ENCODE measurements around the gene MARCHF10. TPM values are rescaled to one million over a fixed set of nuclear protein-coding genes. Genes with fewer than 3 reads are reported as not detected.
"Not testable (repeated sequence)": the region's sequence is repeated elsewhere in the genome, so short reads cannot be mapped to it uniquely, and the experiment has no call there.

The MARCHF10 gene
- total RNA-seq, 1 donor from 2014 or later: not detected

DNA sequence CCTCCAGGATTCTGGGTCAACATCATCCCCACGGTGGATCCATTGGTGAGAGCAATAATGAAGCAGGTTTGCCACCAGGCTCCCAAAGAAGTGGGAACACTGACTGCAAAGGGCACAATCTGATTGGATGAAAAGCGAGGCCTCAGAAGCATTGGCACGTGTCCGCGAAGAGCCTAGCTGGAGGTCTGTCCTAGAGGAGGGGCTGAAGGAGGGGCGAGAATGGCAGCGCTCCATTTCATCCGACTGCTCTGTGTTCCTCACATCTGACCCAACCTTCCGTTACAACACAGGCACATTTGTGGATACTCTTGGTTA is 100.7 kb downstream of the MARCHF10 start:
- DNase-seq (ENCODE audit: missing footprints) (no peak), ATAC-seq (no peak)
- intact Hi-C loops (cut with DNase I): no loop called here

DNA sequence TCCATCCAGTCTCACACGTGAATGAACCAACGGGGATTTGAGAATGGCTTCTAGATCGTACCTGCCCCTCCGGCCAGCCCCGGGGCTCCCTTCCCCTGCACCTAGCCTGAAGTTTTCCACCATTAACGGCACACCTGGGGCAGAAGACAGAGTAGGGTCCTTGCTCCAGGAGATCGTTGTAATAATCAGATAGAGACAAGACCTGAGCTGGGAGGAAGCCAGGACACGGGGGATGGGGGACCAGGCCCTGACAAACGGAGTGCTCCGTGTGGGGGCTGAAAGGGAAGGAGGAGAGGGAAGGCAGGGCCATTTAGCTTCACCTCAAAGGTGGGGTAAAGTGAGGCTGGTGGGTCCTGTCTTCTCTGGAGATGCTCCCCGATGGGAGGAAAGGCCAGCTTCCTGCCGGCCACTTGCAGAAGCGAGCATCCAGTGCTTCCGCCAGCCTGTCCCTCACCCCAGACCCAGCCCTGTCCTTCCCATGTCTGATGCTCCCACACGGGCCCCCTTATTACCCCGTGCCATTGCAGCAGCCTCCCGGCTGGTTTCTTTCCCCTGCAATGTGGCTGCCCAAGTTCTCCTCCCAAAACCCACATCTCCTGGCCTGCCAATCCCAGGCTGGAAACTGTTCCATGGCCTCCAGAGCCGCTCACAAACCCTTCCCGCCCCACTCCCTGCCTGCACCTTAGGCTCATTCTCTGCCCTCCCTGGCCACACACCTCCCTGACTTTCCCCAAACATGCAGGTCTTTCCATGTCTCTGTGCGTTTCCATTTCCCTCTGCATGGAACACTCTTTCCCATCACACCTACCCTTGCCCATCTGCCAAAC is 101.3 kb downstream of the MARCHF10 start:
- ATAC-seq (no peak), DNase-seq (ENCODE audit: missing footprints) (no peak)
- intact Hi-C loops (cut with DNase I): loop anchor here (1.0 kb wide), 1 partner anchor 261 kb away; no protein-coding TSS in a partner anchor

DNA sequence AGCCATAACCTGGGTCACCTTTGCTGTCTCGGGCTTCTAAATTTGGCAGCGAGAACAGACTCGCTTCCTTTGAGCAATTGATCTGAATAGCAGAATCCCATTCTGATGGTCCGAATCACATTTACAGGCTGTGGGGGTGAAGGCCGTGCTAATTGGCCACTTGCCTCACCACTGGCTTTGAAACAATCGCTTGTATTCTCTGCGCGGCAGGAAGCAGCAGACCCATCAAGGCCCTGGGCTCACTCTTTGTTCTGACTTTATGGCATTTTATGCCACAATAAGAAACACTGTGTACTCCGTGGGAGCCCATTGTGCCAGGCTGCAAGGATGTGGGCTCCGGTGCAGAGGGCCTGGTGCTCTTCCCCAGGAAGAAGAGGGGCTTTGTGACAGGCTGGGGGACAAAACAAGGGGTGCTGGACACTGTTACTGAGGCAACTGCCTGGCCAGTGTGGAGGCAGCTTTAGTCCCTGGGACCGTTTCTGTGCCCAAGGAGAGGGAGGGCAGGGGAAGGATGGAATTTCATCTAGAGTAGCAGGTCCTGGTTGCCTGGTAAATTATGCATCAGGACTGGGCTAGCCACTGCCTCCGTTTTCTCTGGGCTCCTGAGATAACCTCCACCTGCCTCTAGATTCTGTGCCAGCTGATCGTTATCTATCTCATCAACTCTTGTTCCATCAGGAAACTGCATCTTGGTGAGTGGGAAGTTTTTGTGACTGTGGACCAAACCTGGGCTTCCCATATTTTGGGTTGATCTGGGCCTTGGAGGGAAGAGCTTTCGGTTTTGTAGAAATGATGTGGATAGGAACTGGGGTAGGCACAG is 102.1 kb downstream of the MARCHF10 start:
- DNase-seq (ENCODE audit: missing footprints) (no peak), ATAC-seq (no peak)
- intact Hi-C loops (cut with DNase I): loop anchor here (1.0 to 2.0 kb wide), 3 partner anchors 21 to 699 kb away; no protein-coding TSS in a partner anchor

DNA sequence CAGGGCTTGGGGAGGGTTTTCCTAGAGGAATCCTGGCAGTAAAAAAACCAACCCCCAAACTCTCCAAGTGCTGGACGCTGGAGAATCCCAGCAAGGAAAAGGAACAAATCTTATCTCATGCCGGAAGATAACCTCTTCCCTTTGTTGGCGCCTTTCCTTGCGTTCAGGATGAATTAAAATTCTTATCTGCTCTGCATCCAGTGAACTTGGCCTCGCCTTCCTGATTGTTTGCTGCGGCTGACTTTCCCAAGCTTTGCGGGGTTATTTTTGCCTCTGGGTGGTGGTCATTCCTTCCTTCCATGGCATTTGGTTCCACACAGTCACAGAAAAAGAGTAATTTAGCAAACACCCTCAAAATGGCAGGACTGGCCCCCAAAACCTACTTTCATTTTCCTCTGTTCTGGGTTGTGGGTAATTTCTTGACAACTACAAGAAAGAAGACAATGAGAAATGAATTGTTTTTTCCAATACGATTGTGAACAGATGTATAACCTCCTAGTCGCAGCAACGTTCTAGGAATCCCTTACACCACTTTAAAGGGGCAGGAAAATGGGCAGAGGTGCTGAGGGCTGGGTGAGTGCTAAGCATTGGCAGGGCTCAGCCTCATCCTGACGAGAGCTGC is 102.8 kb downstream of the MARCHF10 start:
- intact Hi-C loops (cut with DNase I): loop anchor here (2.0 kb wide), 2 partner anchors 22 to 700 kb away; no protein-coding TSS in a partner anchor
- ATAC-seq (no peak), DNase-seq (ENCODE audit: missing footprints) (no peak)

DNA sequence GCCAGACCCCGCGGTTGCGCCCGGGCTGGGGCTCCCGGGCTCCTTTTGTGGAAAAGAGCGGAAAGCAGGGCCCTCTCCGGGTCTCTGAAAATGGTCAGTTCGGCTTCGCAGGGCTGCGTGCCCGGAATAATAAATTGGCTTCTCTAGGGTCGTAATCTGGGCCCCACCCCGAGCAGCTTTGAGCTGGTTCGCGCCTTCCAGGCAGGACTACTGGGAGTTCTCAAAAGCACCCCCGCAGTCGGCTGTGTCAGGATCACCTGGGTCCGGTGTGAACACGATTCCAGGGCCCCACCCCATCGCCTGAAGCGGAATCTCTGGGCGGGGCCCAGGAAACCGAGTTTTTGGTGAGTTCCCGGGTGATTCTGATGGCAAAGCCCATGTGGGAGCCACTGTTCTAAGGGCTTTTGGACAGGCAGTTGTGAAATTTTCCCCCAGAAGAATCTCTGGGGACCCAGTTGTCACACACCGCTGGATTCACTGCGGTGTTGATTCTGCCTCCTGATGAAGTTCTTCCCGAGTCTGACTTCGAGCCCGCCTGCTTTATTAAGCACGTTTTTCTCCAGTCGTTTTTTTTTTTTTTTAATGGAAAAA is 103.6 kb downstream of the MARCHF10 start:
- peak; percentile 33 for ATAC-seq
- no peak for DNase-seq (ENCODE audit: missing footprints)
- intact Hi-C loops (cut with DNase I): loop anchor here (2.0 kb wide), 2 partner anchors 22 to 700 kb away; no protein-coding TSS in a partner anchor

DNA sequence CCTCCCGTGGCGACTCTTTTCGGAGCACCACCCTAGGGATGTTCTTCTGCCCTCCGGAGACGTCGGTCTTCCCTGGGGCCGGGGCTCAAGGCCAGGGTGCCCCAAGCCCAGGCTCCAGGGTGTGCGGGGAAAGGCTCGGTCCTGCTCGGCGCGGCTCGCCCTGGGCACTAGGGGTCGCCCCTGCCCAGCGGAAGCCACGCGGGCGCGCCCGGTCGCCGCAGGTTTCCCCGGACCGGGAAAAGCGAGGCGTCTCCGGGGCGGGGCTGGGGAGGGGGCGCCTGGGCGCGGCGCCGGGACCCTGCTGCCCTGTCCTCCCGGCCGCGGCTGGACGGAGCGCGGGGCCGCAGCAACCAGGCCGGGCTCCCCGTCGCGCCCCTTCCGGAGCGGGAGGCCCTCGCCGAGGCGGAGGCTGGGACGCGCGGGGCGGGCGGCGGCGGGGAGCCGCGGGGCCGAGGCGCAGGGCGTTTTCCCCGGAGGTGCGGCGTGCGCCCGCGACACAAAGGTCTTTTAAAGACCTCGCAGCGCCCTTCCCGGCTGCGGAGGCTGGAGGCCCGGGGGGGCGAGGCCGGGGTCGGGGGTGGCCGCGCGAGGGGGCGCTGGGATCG is 104.2 kb downstream of the MARCHF10 start:
- ATAC-seq (peak; percentile 92), DNase-seq (ENCODE audit: missing footprints) (peak; percentile 89)
- intact Hi-C loops (cut with DNase I): loop anchor here (2.0 kb wide), 2 partner anchors 23 to 701 kb away; no protein-coding TSS in a partner anchor

DNA sequence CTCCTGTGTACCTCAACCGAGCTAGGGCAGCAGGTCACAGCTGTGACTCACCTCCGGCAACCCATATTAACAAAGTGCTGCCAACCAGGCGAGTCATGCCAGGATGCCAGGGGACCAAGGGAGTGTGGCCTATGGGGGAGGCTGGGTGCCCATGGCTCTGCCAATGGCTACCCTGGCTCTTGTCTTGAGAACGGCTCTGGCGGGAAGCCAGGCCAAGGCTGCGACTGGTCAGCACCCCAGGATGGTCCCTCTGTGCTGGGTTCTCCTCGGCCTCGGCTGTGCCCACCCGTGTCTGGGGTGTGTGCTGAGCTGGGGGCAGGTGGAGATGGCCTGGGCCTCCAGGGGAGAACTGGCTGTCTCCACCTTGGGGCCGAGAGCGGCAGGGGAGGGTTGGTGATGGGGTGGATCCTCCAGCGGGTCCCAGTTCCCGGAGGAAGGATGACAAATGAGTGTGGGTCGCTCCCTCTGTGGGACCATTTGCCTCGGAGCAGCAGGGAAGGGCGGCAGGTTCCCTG is 104.8 kb downstream of the MARCHF10 start:
- intact Hi-C loops (cut with DNase I): no loop called here
- ATAC-seq (no peak), DNase-seq (ENCODE audit: missing footprints) (no peak)

DNA sequence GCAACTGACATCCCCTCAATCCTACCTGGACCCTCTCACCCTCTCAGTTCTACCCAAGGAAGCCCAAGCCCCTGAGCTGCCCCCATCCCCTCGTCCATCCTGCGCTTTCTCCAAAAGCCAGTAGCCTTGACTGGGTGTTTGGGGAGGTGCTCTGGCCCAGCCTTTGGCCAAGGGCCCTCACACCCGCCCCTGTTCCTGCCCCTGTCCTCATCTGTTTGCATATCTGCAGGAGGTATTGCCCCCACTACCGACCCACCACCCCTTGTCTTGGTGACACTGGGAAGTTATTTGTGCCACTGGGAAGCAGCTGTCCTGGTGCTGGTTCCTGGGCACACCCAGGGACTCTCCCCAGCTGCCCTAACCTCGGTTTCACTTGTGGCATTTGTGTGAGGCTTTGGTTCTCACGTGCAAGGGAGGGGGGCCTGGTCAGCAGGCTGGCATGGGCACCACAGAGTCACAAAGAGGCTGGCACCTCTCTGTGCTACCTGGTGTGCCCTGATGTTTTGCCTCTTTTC is 105.3 kb downstream of the MARCHF10 start:
- intact Hi-C loops (cut with DNase I): no loop called here
- DNase-seq (ENCODE audit: missing footprints): no peak
- no peak for ATAC-seq

DNA sequence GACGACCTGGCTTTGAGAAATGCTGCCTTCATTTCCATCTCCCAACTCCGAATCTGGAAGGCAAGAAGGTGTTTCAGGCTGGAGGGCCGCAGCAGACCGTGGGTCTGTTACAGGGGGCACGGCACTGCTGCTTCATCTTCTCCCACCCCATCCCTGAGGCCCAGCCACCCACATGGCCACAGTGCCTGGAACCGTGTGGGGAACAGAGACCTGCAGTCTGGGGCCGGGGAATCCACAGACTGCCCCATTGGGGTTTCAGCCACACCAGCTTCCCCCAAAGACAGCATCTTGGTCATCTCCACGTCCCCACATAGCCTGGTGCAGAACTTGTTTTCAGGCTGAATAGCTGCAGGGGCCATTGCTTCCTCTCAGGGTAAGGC is 106.4 kb downstream of the MARCHF10 start:
- intact Hi-C loops (cut with DNase I): no loop called here
- ATAC-seq (no peak), DNase-seq (ENCODE audit: missing footprints) (peak; percentile 45)

DNA sequence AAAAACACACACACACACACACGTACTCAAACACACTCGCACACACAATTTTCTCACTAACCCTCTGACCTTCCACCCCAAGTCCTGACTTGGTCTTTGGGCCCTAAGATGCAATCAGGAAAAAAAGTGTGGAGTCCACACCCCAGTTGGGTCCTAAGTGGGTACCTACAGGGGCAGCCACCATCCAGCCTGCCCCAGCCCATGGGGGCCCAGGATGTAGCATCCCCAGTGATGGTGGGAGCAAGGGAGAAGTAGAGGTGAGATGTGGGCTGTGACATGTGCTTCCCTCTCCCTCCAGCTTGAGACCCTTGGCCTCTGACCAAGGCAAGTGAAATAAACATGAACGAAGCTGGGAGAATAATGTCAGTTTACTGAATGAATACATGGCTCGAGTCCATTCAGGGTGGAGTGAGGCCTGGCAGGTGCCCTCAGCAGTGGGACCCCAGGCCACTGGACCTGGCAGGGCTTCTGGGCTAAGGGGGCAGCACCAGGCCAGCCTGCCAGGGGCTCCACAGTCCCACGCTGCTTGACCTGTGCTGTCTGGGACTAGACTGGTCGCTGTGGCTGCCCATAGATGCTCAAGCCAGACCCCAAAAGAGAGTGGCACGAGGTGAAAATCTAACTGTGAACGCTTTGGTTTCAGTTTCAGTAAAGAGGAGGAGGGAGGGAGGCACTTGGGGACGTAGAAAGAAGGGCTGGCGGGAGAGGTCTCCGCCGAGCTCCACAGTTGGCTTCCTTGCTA is 107.0 kb downstream of the MARCHF10 start:
- DNase-seq (ENCODE audit: missing footprints) (no peak), ATAC-seq (no peak)
- intact Hi-C loops (cut with DNase I): no loop called here

DNA sequence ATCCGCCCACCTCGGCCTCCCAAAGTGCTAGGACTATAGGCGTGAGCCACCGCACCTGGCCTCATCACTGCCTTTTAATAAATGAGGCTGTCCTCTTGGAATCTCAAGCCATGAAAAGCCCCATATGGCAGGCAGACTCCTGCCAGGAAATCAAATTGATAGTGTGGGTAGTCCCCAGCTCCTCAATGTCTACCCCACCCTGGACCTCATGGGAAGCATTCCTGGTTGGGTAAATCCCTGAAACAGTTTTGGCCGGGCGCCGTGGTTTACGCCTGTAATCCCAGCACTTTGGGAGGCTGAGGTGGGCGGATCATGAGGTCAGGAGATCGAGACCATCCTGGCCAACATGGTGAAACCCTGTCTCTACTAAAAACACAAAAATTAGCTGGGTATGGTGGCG is 109.7 kb downstream of the MARCHF10 start:
- intact Hi-C loops (cut with DNase I); ATAC-seq; DNase-seq (ENCODE audit: missing footprints): not testable (repeated sequence)

DNA sequence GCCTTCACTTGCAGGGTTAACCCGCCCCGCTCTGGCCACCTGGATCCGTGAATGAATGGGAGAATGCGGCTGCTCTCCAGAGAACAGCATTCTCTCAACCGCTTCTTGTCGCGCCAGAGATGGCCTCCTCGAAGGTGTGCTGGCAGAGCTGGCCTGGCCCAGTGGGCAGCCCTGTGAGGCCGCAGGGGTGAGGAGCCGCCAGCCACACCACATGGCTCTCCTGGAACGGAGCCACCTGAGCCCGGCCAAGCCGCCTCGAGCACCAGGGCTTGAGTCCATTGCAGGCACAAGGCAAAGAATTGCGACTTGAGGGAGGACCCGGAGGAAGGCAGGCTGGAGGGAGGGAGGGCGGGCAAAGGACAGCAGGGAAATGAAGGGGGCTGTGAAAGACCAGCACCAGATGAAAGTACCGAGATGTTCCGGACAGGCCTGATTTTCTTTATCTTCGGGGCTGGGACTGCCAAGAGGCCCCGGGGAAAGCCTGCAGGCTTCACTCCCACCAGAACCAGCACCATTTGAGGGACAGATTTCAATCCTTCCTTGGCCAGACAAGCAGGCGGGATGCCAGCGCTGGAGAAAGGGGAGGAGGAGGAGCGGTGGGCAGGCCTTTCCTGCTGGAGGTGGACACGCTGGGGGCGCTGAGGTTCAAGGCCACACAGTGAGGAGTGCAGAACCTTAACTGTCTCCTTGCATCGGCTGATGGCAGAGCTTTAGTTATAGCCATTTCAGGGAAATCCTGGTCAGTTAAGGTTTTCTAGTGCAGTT is 111.2 kb downstream of the MARCHF10 start:
- ATAC-seq: peak; percentile 32
- no peak for DNase-seq (ENCODE audit: missing footprints)
- intact Hi-C loops (cut with DNase I): no loop called here

DNA sequence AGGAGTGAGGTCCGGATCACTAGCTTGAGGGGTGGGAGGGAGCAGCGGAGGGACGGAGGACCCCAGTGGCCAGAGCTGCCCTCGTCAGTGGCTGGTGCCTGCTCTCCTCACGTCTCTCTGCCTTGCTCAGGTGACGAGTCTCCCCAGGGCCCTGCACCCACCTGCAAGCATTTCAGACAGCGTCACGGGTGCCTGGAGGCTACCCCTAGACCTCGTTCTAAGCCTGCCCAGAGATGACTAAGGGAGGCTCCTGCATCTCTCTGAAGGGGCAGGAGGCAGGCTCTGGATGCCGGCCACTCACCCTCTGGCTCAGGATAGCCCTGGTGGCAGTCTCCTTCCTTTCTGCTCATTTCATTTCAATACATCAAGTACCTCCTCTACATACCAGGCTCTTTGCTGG is 111.9 kb downstream of the MARCHF10 start:
- DNase-seq (ENCODE audit: missing footprints) (no peak), ATAC-seq (no peak)
- intact Hi-C loops (cut with DNase I): no loop called here

DNA sequence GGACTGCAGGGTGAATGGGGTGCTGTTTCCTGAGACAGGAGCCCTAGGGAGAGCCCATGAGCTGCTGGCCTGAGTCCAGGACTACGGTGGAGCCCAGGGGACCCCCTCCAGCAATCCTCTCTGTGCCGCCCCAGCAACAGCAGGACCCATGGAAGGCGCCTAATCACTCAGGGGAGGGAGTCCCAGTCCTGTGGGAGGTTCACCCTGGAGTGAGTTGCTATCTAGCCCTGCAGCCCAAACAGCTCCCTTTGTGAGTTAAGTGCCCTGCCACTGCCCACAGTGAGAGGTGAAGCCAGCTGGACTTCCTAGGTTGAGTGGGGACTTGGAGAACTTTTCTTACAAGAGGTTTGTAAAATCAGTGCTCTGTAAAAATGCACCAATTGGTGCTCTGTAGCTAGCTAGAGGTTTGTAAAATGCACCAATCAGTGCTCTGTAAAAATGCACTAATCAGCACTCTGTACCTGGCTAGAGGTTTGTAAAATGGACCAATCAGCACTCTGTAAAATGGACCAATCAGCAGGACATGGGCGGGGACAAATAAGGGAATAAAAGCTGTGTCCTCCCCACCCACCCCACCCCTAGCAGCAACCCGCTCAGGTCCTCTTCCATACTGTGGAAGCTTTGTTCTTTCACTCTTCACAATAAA is 112.9 kb downstream of the MARCHF10 start:
- DNase-seq (ENCODE audit: missing footprints); ATAC-seq; intact Hi-C loops (cut with DNase I): not testable (repeated sequence)

DNA sequence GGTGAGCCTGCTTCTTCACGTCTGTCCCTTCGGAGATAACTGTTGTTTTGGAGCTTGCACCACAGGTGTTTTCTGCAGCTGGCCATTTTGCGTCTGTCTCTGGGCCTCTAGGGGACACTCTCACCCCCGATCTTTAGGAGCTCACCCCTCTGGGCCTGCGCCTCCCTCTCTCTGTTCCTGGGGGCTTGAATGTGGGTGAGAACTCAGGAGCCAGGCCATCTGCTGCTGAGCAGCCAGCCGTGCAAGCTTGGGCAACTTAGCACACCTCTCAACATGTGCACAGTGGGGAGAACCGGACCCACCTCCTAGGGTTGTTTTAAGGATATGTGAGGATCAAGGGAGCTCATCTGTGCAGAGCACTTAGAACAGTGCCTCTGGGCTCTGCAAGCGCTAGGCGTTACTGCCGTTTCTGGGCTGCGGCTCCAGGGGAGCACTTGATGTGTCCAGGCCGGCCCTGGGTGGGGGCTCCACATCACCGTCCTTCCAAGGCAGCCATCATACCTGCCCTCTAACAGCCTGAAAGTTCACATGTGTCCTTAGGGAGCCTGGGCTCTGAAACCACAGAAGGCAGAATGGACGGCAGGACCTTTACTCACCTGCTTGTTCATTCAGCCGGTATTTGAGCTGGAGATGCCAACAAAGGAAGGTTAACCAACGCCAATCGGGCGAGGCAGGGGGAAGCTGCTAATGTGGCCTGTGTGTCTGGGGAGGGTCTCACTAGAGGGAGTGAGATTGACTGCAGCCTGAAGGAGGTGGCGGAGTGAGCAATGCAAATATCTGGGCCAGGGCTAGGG is 114.3 kb downstream of the MARCHF10 start:
- ATAC-seq (no peak), DNase-seq (ENCODE audit: missing footprints) (no peak)
- intact Hi-C loops (cut with DNase I): no loop called here

Data from Right ventricle myocardium inferior (tissue), 1 donor.